ENCODE data around the gene TYMP. TPM values are rescaled to one million over a fixed set of nuclear protein-coding genes. Genes with fewer than 3 reads are reported as not detected.
"Not testable (repeated sequence)": the region's sequence is repeated elsewhere in the genome, so short reads cannot be mapped to it uniquely, and the experiment has no call there.

The TYMP gene
- total RNA-seq, 1 donor from 2014 or later = 56.6 TPM

DNA sequence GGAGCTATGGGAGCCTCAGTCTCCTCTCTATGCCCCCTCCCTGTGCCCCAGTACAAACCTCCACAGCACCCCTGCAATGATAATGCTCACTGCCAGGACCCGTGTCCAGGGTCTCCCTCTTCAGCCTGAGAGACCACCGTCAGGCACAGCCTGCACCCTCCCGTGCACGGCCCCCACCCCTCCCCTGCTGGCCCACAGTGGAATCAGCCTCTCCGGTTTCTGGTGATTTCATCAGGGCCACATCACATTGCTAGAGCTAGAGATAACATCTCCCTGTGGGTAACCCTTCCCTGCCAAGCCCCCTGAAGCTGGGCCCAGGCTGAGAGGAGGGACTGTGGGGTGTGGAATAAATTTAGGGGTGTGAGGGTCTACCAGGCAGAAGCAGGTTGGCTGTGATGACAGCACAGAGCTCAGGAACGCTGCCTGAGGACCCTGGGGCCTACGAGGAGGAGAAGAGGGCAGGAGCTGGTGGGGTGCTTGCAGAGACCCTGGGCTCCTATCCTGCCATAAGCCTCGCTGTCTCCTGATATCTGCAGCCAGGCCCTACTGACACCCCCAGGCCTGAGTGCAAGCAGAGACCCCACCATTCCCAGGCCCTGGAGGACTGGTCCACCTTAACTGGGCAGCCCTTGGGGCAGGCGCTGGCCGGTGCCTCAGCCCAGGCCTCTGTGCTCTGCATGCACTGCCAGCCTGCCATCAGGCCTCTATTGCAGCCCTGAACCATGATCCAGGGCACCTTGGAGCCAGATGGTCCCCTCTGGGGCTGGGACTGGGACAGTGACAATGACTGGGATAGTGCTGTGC lies 15.9 kb upstream of the TYMP start, which contains the start of gene KLHDC7B:
Gene KLHDC7B, plus strand, starts transcription at position 378 of the 804 bp plus-strand sequence. Its CDS starts 345 bp downstream, at position 723.
- Histone ChIP-seq H3K27me3 (ENCODE audit: control insufficient read depth, insufficient read depth, low read length) (peaks cover 3% of the 10 kb centered on the region), H3K36me3 (ENCODE audit: control insufficient read depth, insufficient read depth, low read length) (no peaks in the 10 kb centered on the region), H3K4me3 (ENCODE audit: low read depth, low read length) (no peak within 1 kb of the TSS)
- no peak for FAIRE-seq
- TF ChIP-seq, protein P1, sequence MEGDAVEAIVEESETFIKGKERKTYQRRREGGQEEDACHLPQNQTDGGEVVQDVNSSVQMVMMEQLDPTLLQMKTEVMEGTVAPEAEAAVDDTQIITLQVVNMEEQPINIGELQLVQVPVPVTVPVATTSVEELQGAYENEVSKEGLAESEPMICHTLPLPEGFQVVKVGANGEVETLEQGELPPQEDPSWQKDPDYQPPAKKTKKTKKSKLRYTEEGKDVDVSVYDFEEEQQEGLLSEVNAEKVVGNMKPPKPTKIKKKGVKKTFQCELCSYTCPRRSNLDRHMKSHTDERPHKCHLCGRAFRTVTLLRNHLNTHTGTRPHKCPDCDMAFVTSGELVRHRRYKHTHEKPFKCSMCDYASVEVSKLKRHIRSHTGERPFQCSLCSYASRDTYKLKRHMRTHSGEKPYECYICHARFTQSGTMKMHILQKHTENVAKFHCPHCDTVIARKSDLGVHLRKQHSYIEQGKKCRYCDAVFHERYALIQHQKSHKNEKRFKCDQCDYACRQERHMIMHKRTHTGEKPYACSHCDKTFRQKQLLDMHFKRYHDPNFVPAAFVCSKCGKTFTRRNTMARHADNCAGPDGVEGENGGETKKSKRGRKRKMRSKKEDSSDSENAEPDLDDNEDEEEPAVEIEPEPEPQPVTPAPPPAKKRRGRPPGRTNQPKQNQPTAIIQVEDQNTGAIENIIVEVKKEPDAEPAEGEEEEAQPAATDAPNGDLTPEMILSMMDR (IDR thresholded peaks at IDR 0.05; ENCODE audit: insufficient read depth, low read length, severe bottlenecking) = peak; percentile 42
- DNase-seq (ENCODE audit: low read depth) = no peak

DNA sequence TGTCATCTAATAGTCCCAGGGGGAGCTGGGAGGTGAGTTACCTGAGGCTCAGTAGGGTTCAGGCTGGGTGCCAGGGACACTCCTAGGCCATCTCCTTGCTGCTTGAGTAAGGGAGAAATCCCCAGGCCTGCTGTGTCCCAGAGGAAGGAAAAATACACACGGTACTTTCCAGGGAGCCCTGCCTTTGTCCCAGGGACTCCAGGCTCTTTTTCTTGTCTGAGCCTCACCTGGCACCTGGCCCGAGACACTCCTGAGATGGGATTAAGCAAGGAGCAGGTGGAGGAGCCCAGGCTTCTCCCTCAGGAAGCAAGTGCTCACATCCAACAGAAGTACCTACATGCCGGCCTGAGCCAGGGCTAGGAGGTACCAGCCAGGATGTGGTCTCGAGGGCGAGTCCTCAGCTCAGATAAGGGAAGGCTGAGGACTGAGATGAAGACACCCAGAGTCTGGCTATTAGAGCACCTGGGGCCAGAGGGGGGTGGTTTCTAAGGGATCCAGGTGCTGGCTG lies 15.0 kb upstream of the TYMP start:
- Histone ChIP-seq H3K4me3 (ENCODE audit: low read depth, low read length) (peak overlapping the region; percentile 17), H3K36me3 (ENCODE audit: control insufficient read depth, insufficient read depth, low read length) (no peaks in the 10 kb centered on the region), H3K27me3 (ENCODE audit: control insufficient read depth, insufficient read depth, low read length) (peaks cover 3% of the 10 kb centered on the region)
- peak; percentile 64 for FAIRE-seq
- DNase-seq (ENCODE audit: low read depth) = peak; percentile 82
- TF ChIP-seq, protein P1 (IDR thresholded peaks at IDR 0.05; ENCODE audit: insufficient read depth, low read length, severe bottlenecking) = no peak

DNA sequence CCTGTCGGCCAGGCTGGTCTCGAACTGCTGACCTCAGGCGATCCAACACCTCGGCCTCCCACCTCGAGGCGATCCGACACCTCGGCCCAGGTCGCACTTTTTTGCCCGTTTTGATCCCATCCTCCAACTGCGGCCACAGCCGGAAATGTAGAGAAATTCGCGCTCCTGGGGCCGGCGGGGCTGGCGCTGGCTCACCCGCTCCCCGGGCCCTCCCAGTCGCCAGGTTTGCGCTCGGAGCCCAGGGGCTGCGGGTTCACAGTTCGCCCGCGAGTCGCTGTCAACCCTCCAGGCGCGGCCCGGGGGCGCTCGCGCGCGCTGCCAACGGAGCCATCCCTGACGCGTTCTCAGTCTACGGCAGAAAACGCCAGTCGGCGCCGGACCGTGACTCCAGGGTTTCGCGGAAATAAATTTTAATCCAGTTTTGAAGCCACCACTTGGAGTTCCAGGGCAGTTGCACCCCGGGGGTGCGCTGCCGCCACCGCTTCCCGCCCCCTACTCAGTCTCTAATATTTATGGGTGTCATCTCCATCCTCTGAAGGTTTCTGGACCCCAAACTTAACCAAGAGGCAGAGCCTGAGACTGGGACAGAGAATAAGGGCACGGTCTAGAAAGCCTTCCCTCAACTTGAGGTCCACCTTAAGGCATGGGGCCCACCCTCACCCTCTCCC lies 14.4 kb upstream of the TYMP start:
- no peak for FAIRE-seq
- H3K27me3 ChIP-seq (ENCODE audit: control insufficient read depth, insufficient read depth, low read length) = peaks cover 3% of the 10 kb centered on the region
- TF ChIP-seq, protein P1 (IDR thresholded peaks at IDR 0.05; ENCODE audit: insufficient read depth, low read length, severe bottlenecking) = peak; percentile 67

DNA sequence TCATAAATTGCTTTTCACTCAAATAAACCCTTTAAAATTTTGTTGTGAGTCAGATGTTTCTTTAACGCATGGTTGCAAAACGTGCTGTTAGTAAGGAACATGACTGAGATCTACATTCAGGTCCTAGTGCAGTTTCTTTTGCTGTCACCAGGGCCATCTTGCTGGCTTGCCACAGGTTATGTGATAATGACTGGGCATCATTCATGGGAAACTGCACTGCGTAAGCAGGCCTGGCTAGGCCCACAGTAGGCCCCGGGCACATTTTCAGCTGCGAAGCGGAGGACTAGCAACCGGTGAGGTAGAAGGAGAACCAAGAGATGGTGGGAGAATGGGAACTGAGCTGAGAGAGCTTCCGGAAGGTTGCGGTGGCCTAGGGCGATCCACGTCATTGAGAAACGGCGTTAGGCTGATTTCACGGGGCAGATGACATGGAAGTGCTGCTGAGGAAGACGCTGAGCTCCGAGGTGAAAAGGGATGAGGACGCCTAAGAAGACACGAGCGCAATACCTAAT lies 12.7 kb upstream of the TYMP start:
- FAIRE-seq = no peak

More for the DNA sequence above, 14.4 kb upstream of the TYMP start:
- no peaks in the 10 kb centered on the region for H3K36me3 ChIP-seq (ENCODE audit: control insufficient read depth, insufficient read depth, low read length)
- DNase-seq (ENCODE audit: low read depth) = peak; percentile 51
- H3K4me3 ChIP-seq (ENCODE audit: low read depth, low read length) = peak overlapping the region; percentile 17

DNA sequence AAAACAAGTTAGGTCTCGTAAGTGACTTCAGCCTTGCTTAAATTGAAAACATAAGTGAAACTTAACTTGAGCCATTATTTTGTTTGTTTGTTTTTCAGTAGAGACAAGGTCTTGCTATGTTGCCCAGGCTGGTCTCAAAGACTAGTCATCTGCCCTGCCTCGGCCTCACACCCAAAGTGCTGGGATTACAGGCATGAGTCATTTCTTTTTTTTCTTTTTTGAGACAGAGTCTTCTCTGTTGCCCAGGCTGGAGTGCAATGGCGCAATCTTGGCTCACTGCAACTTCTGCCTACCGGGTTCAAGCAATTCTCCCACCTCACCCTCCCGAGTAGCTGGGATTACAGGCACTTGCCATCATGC lies 11.8 kb upstream of the TYMP start:
- not testable (repeated sequence) for H3K4me3 ChIP-seq (ENCODE audit: low read depth, low read length); H3K36me3 ChIP-seq (ENCODE audit: control insufficient read depth, insufficient read depth, low read length); H3K27me3 ChIP-seq (ENCODE audit: control insufficient read depth, insufficient read depth, low read length)
- FAIRE-seq = peak; percentile 99
- DNase-seq (ENCODE audit: low read depth) = peak; percentile 98

More for the DNA sequence above, 12.7 kb upstream of the TYMP start:
- Histone ChIP-seq H3K27me3 (ENCODE audit: control insufficient read depth, insufficient read depth, low read length) (peaks cover 1% of the 10 kb centered on the region), H3K4me3 (ENCODE audit: low read depth, low read length) (no peak overlapping the region), H3K36me3 (ENCODE audit: control insufficient read depth, insufficient read depth, low read length) (no peaks in the 10 kb centered on the region)
- DNase-seq (ENCODE audit: low read depth) = peak; percentile 78
- TF ChIP-seq, protein P1 (IDR thresholded peaks at IDR 0.05; ENCODE audit: insufficient read depth, low read length, severe bottlenecking) = no peak

DNA sequence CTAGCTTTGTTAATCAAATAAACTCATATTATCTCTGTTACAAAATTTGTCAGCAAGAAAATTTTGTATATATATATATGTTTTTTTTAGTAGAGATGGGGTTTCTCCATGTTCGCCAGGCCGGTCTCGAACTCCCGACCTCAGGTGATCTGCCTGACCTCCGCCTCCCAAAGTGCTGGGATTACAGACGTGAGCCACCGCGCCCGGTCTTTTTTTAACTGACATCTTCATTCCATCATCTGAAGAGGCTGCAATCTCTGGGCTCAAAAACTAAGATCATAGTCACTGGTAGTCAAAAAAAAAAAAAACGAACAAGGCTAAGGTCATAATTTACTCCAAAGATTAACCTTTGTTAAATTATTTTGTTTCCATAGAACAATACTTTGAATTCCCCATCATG lies 10.6 kb upstream of the TYMP start:
- Histone ChIP-seq H3K27me3 (ENCODE audit: control insufficient read depth, insufficient read depth, low read length) (no peaks in the 10 kb centered on the region), H3K4me3 (ENCODE audit: low read depth, low read length) (no peak overlapping the region), H3K36me3 (ENCODE audit: control insufficient read depth, insufficient read depth, low read length) (no peaks in the 10 kb centered on the region)
- DNase-seq (ENCODE audit: low read depth) = no peak
- TF ChIP-seq, protein P1 (IDR thresholded peaks at IDR 0.05; ENCODE audit: insufficient read depth, low read length, severe bottlenecking) = no peak
- no peak for FAIRE-seq

All from bronchial epithelial cell (primary cell).